CD14-positive monocyte (primary cell): ENCODE measurements around the gene MMP15. TPM values are rescaled to one million over a fixed set of nuclear protein-coding genes. Genes with fewer than 3 reads are reported as not detected.

Experiments used
- DNase-seq, 3 donors: peaks; one replicate each; pipeline ENCODE4 v3.0.0-alpha.2; 2011 to 2022
- H2AFZ ChIP-seq: 2 replicates; pipeline ENCODE4 v1.6.0; 2012; ENCODE audit warnings: mild to moderate bottlenecking, low read depth, low read length, inconsistent platforms; ENCODE audit not compliant: insufficient read depth, poor library complexity, severe bottlenecking
- H3K27ac ChIP-seq, 2 donors: 1 replicate in 1 of 2; 2 replicates in 1 of 2; pipeline ENCODE4 v1.5.1; 2012 to 2013; ENCODE audit warnings: low read length in 2 of 2, control low read depth in 1 of 2, inconsistent platforms in 1 of 2, low read depth in 1 of 2, mild to moderate bottlenecking in 1 of 2
- H3K27me3 ChIP-seq, 2 donors: one replicate each; pipeline versions ENCODE4 v1.6.0 to v1.6.1; 2011 to 2013; ENCODE audit warnings: low read length in 2 of 2; ENCODE audit not compliant: control insufficient read depth in 2 of 2, insufficient read depth in 2 of 2
- H3K36me3 ChIP-seq, 2 donors: replicated peaks in 1 of 2; 1 replicate in 1 of 2; 2 replicates in 1 of 2; pipeline versions ENCODE4 v1.5.1 to v1.6.1; 2012 to 2013; ENCODE audit warnings: low read length in 2 of 2, control low read depth in 1 of 2, inconsistent platforms in 1 of 2, mild to moderate bottlenecking in 1 of 2; ENCODE audit not compliant: insufficient read depth in 2 of 2, control insufficient read depth in 1 of 2
- H3K4me1 ChIP-seq, 2 donors: 1 replicate in 1 of 2; 2 replicates in 1 of 2; pipeline versions ENCODE4 v1.5.1 to v1.6.1; 2012 to 2013; ENCODE audit warnings: low read length in 2 of 2, control low read depth in 1 of 2, inconsistent platforms in 1 of 2, mild to moderate bottlenecking in 1 of 2, moderate library complexity in 1 of 2; ENCODE audit not compliant: insufficient read depth in 2 of 2, control insufficient read depth in 1 of 2
- H3K4me2 ChIP-seq: replicated peaks from 2 replicates; pipeline ENCODE3; 2012; ENCODE audit warnings: low read length, moderate library complexity, mild to moderate bottlenecking; ENCODE audit not compliant: poor library complexity, severe bottlenecking; ENCODE audit errors: extremely low read depth
- H3K4me3 ChIP-seq, 3 experiments: fragments of 200-600 bp in 1 of 3; sonication (generic) in 1 of 3; replicated peaks in 1 of 3; 1 replicate in 2 of 3; 2 replicates in 1 of 3; pipeline ENCODE4 v1.5.1; 2011 to 2013; ENCODE audit warnings: low read length in 3 of 3, mild to moderate bottlenecking in 3 of 3, control low read depth in 2 of 3, low read depth in 2 of 3, inconsistent platforms in 1 of 3, moderate library complexity in 1 of 3
- H3K79me2 ChIP-seq: 2 replicates; pipeline ENCODE4 v1.6.0; 2012; ENCODE audit warnings: mild to moderate bottlenecking, control low read depth, inconsistent platforms, low read length, moderate library complexity; ENCODE audit not compliant: insufficient read depth
- H3K9ac ChIP-seq: 2 replicates; pipeline ENCODE4 v1.6.0; 2017; ENCODE audit warnings: low read length, mild to moderate bottlenecking; ENCODE audit not compliant: insufficient read depth, poor library complexity, severe bottlenecking
- H3K9me3 ChIP-seq, 2 donors: replicated peaks in 1 of 2; 1 replicate in 1 of 2; 2 replicates in 1 of 2; pipeline versions ENCODE4 v1.5.1 to v1.6.1; 2012 to 2013; ENCODE audit warnings: low read length in 2 of 2, control low read depth in 1 of 2; ENCODE audit not compliant: control insufficient read depth in 1 of 2, insufficient read depth in 1 of 2
- H4K20me1 ChIP-seq: 2 replicates; pipeline ENCODE4 v1.6.0; 2012; ENCODE audit warnings: mild to moderate bottlenecking, low read length, control low read depth, moderate library complexity; ENCODE audit not compliant: insufficient read depth
- H3K27ac Mint-ChIP-seq, 7 donors: one replicate each; pipeline ENCODE4 v1.8.0; 2020; ENCODE audit warnings: mild to moderate bottlenecking in 7 of 7, mixed read lengths in 7 of 7, moderate library complexity in 6 of 7, inconsistent platforms in 2 of 7
- H3K27me3 Mint-ChIP-seq, 3 donors: one replicate each; pipeline ENCODE4 v1.8.0; 2021 to 2022; ENCODE audit warnings: low read depth in 3 of 3, mild to moderate bottlenecking in 3 of 3, mixed read lengths in 3 of 3, moderate library complexity in 3 of 3, inconsistent platforms in 1 of 3
- H3K36me3 Mint-ChIP-seq, 2 donors: one replicate each; pipeline ENCODE4 v1.8.0; 2020; ENCODE audit warnings: mixed read lengths in 2 of 2, inconsistent platforms in 1 of 2, mild to moderate bottlenecking in 1 of 2
- H3K4me1 Mint-ChIP-seq: one replicate; pipeline ENCODE4 v1.8.0; 2020; ENCODE audit warnings: mild to moderate bottlenecking, mixed read lengths
- H3K4me3 Mint-ChIP-seq, 2 donors: one replicate each; pipeline ENCODE4 v1.8.0; 2020; ENCODE audit warnings: mild to moderate bottlenecking in 2 of 2, mixed read lengths in 2 of 2, moderate library complexity in 1 of 2
- H3K9me3 Mint-ChIP-seq, 7 donors: one replicate each; pipeline ENCODE4 v1.8.0; 2020 to 2022; ENCODE audit warnings: mixed read lengths in 7 of 7, mild to moderate bottlenecking in 6 of 7, moderate library complexity in 6 of 7, inconsistent platforms in 2 of 7
- CTCF ChIP-seq: fragments of 200-600 bp; IDR thresholded peaks from one replicate; pipeline ENCODE4 v1.8.0; 2022; ENCODE audit warnings: antibody characterized with exemption, mild to moderate bottlenecking
- WGBS: methylation state at CpG from one replicate; pipeline ENCODE4 v1.1.5; 2013; ENCODE audit warnings: missing lambda C conversion rate; ENCODE audit not compliant: insufficient coverage; 5-methylcytosine and 5-hydroxymethylcytosine counted together
- intact Hi-C, 2 donors: fragments of 100-400 bp; cut with micrococcal nuclease; formaldehyde crosslinking; loops; one replicate each; pipeline versions ENCODE4 v1.15.0 to v1.15.1; 2023
- polyA plus RNA-seq, 3 donors: library from polyadenylated mRNA; depleted of rRNA in 1 of 3; unstranded in 2 of 3; stranded (reverse) in 1 of 3; fragments of 300-500 nt in 2 of 3; fragments of >200 nt in 1 of 3; fragmentation: Illumina TruSeq in 2 of 3; gene quantifications; 1 replicate in 2 of 3; 2 replicates in 1 of 3; pipeline ENCODE4 v1.2.3, GENCODE V29; 2012 to 2021

Gene MMP15
- polyA plus RNA-seq, 3 donors: not detected

- no peak overlapping the region for H3K27ac ChIP-seq
- H2AFZ ChIP-seq: no peak overlapping the region
- WGBS: 77% methylated on average over 2 of the region's 2 CpGs
- no peaks in the 10 kb centered on the region for H3K9me3 ChIP-seq
- TF ChIP-seq CTCF: no peak
- no peaks in the 10 kb centered on the region for H3K36me3 Mint-ChIP-seq
- H3K4me1 ChIP-seq: peaks cover 18 to 29% of the 10 kb centered on the region in 2 donors
- no peaks in the 10 kb centered on the region for H3K36me3 ChIP-seq
- no peak overlapping the region for H3K9ac ChIP-seq
- H3K27me3 ChIP-seq: peaks cover 19 to 39% of the 10 kb centered on the region in 2 donors
- H3K27me3 Mint-ChIP-seq: peaks cover 31 to 45% (median 32%) of the 10 kb centered on the region in 3 donors
- H3K4me3 ChIP-seq: no peak overlapping the region
- H3K4me1 Mint-ChIP-seq: peaks cover 10% of the 10 kb centered on the region
- H3K79me2 ChIP-seq: no peaks in the 10 kb centered on the region
- peaks cover 0 to 8% (median 3%) of the 10 kb centered on the region in 7 donors for H3K9me3 Mint-ChIP-seq
- peak overlapping the region in 1 of 2 donors; percentile 36 for H3K4me3 Mint-ChIP-seq
- H3K27ac Mint-ChIP-seq: peak overlapping the region in 1 of 7 donors; percentile 9
- intact Hi-C loops: no loop called here
- DNase-seq: no peak
- no peak overlapping the region for H3K4me2 ChIP-seq
- H4K20me1 ChIP-seq: no peaks in the 10 kb centered on the region
Measured at GRCh38 chr16:58029410-58029809, 3.9 kb downstream of the MMP15 start.

- H3K36me3 ChIP-seq: no peaks in the 10 kb centered on the region
- H3K4me1 Mint-ChIP-seq: peaks cover 3% of the 10 kb centered on the region
- no peak overlapping the region for H3K27ac ChIP-seq
- H3K79me2 ChIP-seq: no peaks in the 10 kb centered on the region
- H3K4me2 ChIP-seq: no peak overlapping the region
- no peak overlapping the region for H3K9ac ChIP-seq
- WGBS: 93% methylated on average over 8 of the region's 11 CpGs
- H3K27ac Mint-ChIP-seq: no peak overlapping the region
- H3K36me3 Mint-ChIP-seq: no peaks in the 10 kb centered on the region
- no peak for TF ChIP-seq CTCF
- H2AFZ ChIP-seq: no peak overlapping the region
- H3K9me3 ChIP-seq: no peaks in the 10 kb centered on the region
- peaks cover 0 to 2% (median 0%) of the 10 kb centered on the region in 7 donors for H3K9me3 Mint-ChIP-seq
- H4K20me1 ChIP-seq: no peaks in the 10 kb centered on the region
- H3K27me3 ChIP-seq: peaks cover 11 to 30% of the 10 kb centered on the region in 2 donors
- no peak for DNase-seq
- intact Hi-C loops: no loop called here
- H3K4me3 Mint-ChIP-seq: no peak overlapping the region
- H3K27me3 Mint-ChIP-seq: peaks cover 25 to 36% (median 25%) of the 10 kb centered on the region in 3 donors
- H3K4me1 ChIP-seq: peaks cover 11 to 21% of the 10 kb centered on the region in 2 donors
- no peak overlapping the region for H3K4me3 ChIP-seq
Measured at GRCh38 chr16:58030136-58030840, 4.7 kb downstream of the MMP15 start.
